Heart right ventricle (tissue), 16 donors: ENCODE data around the gene LAMA4. TPM values are rescaled to one million over a fixed set of nuclear protein-coding genes. Genes with fewer than 3 reads are reported as not detected.

ENCODE experiments used
- ATAC-seq, 8 donors: fragments of 200-7000 bp; cut with Tn5 transposase; one replicate each; pipeline ENCODE4 v1.9.1; 2020; ENCODE audit warnings: mild to moderate bottlenecking in 8 of 8, moderate library complexity in 8 of 8, moderate number of reproducible peaks in 1 of 8
- DNase-seq, 2 donors: peaks; one replicate each; pipeline ENCODE4 v3.0.0-alpha.2; 2020
- H3K27ac ChIP-seq, 10 donors: fragments of 200-600 bp; sonication (generic) in 2 of 10; one replicate each; pipeline versions ENCODE4 v1.5.0 to v1.8.0; 2020 to 2022; ENCODE audit warnings: mild to moderate bottlenecking in 3 of 10
- H3K27me3 ChIP-seq, 7 donors: fragments of 200-600 bp; one replicate each; pipeline ENCODE4 v1.8.0; 2021 to 2022; ENCODE audit warnings: mild to moderate bottlenecking in 2 of 7
- H3K36me3 ChIP-seq, 9 donors: fragments of 200-600 bp; sonication (generic) in 1 of 9; one replicate each; pipeline versions ENCODE4 v1.5.0 to v1.8.0; 2020 to 2022; ENCODE audit warnings: mild to moderate bottlenecking in 2 of 9
- H3K4me1 ChIP-seq, 9 donors: fragments of 200-600 bp; sonication (generic) in 1 of 9; one replicate each; pipeline versions ENCODE4 v1.5.0 to v1.8.0; 2020 to 2022; ENCODE audit warnings: mild to moderate bottlenecking in 4 of 9
- H3K4me3 ChIP-seq, 10 donors: fragments of 200-600 bp; sonication (generic) in 2 of 10; one replicate each; pipeline versions ENCODE4 v1.5.0 to v1.8.0; 2020 to 2022; ENCODE audit warnings: mild to moderate bottlenecking in 7 of 10, moderate library complexity in 2 of 10
- H3K9me3 ChIP-seq, 11 donors: fragments of 200-600 bp in 10 of 11; sonication (generic) in 2 of 11; one replicate each; pipeline versions ENCODE4 v1.5.0 to v1.8.0; 2013 to 2022; ENCODE audit warnings: mild to moderate bottlenecking in 2 of 11, control low read depth in 1 of 11, moderate library complexity in 1 of 11
- CTCF ChIP-seq, 9 donors: fragments of 200-600 bp; sonication (generic) in 2 of 9; IDR thresholded peaks; one replicate each; pipeline versions ENCODE4 v1.5.0 to v1.8.0; 2021 to 2022; ENCODE audit warnings: antibody characterized with exemption in 9 of 9, mild to moderate bottlenecking in 5 of 9, moderate library complexity in 1 of 9
- WGBS, 2 donors: extraction: QIAGEN DNeasy Blood & Tissue Kit; methylation state at CpG; one replicate each; pipeline ENCODE4 v1.1.7; 2013; ENCODE audit warnings: inconsistent platforms in 1 of 2; 5-methylcytosine and 5-hydroxymethylcytosine counted together
- intact Hi-C, 10 donors: fragments of 100-400 bp; cut with DNase I; formaldehyde crosslinking; loops; one replicate each; pipeline versions ENCODE4 v1.11.1 to v1.14.2; 2022
- polyA plus RNA-seq, 2 donors: library from polyadenylated mRNA; stranded (reverse); fragments of 200-250 nt; gene quantifications; one replicate each; pipeline ENCODE4 v1.2.3, GENCODE V29; 2013
- total RNA-seq, 10 donors: library from RNA; stranded (reverse); fragmentation: NEBNext Ultra II Directional in 3 of 10; extraction: Animal tissue kit (Norgen Biotek cat#: 25700) in 3 of 10; gene quantifications; one replicate each; pipeline versions ENCODE4 v1.2.1 to v1.2.4, GENCODE V29; 2021 to 2023
- donor health status: Arrhythmogenic right ventricular cardiomyopathy.
- donor health status: ischemic (EF 13 %, LVEDD 7.1; RV severe dilation, severe dysfunction).
- donor health status: healthy with polysubstance abuse.
- donor health status: DM: no; HTN: yes; CAD: no.
- donor health status: DM: no; HTN: no; CAD: no.
- donor health status: ischemic (EF 25% LVEDD 6.9; RV normal size, moderate dysfunction).
- donor health status: ischemic (EF 25% LVEDD 5.7; RV mildly dilated, moderate dysfunction).
- donor health status: healthy.
- donor health status: DM: yes; HTN: yes; CAD: no.
- donor health status: Ischemic cardiomyopathy.
- donor health status: ischemic (EF 35%, LVEDD 5.7; RV mildly dilated, moderate dysfunction).
- donor health status: nonischemic (EF 11% LVEDD 7.7; RV severe dilation, severe dysfunction).
- donor health status: DM: yes; HTN: yes; CAD: no.
- donor health status: PGD.
- donor health status: ischemic (EF 29% LVEDD 5.4; RV normal size, mild dysfunction).
- donor health status: nonischemic (EF 23%, LVEDD 6.1; RV moderate dilation, normal function).

The LAMA4 gene
- total and polyA plus RNA-seq, 12 donors = 23.7 to 103 (median 82.5) TPM

- H3K4me1 ChIP-seq = peaks cover 0 to 11% (median 0%) of the 10 kb centered on the region in 9 donors
- ATAC-seq (peak in 3 of 8 donors; percentile 12 to 50 (median 26)), DNase-seq (no peak)
- H3K36me3 ChIP-seq = peaks cover 0 to 98% (median 67%) of the 10 kb centered on the region in 9 donors
- WGBS, 2 donors = 83 to 88% methylated on average over 10 of the region's 10 CpGs
- intact Hi-C loops = loop anchor here in 1 of 10 donors (5.0 kb wide), 1 partner anchor 63 kb away; no protein-coding TSS in a partner anchor
- no peak for TF ChIP-seq CTCF (IDR thresholded peaks at IDR 0.05)
- H3K4me3 ChIP-seq = no peak overlapping the region
- H3K27me3 ChIP-seq = no peaks in the 10 kb centered on the region
- H3K9me3 ChIP-seq = no peaks in the 10 kb centered on the region
- no peak overlapping the region for H3K27ac ChIP-seq
Observed at GRCh38 chr6:112145080-112145573, 109.2 kb downstream of the LAMA4 start.

- H3K36me3 ChIP-seq = peaks cover 0 to 100% (median 75%) of the 10 kb centered on the region in 9 donors
- peaks cover 0 to 8% (median 2%) of the 10 kb centered on the region in 9 donors for H3K4me1 ChIP-seq
- TF ChIP-seq CTCF (IDR thresholded peaks at IDR 0.05) = no peak
- no peaks in the 10 kb centered on the region for H3K27me3 ChIP-seq
- no peak overlapping the region for H3K4me3 ChIP-seq
- H3K27ac ChIP-seq = no peak overlapping the region
- intact Hi-C loops = loop anchor here in 1 of 10 donors (5.0 kb wide), 1 partner anchor 72 kb away; no protein-coding TSS in a partner anchor
- DNase-seq (no peak), ATAC-seq (no peak)
- no peaks in the 10 kb centered on the region for H3K9me3 ChIP-seq
- 89% methylated on average over 12 of the region's 12 CpGs for WGBS, 2 donors
Observed at GRCh38 chr6:112144145-112144926, 110.0 kb downstream of the LAMA4 start.

GRCh38 chr6:112141707-112142106 is 112.7 kb downstream of the LAMA4 start:
- ATAC-seq = no peak
- DNase-seq = no peak
- Histone ChIP-seq H3K27ac (no peak overlapping the region), H3K9me3 (no peaks in the 10 kb centered on the region), H3K4me3 (no peak overlapping the region), H3K36me3 (peaks cover 0 to 100% (median 85%) of the 10 kb centered on the region in 9 donors), H3K27me3 (no peaks in the 10 kb centered on the region), H3K4me1 (peaks cover 0 to 7% (median 4%) of the 10 kb centered on the region in 9 donors)
- no peak for TF ChIP-seq CTCF (IDR thresholded peaks at IDR 0.05)
- 86 to 92% methylated on average over 2 of the region's 2 CpGs for WGBS, 2 donors
- intact Hi-C loops = loop anchor here in 1 of 10 donors (5.0 kb wide), 1 partner anchor 69 kb away; no protein-coding TSS in a partner anchor

- Histone ChIP-seq H3K4me1 (peaks cover 0 to 7% (median 4%) of the 10 kb centered on the region in 9 donors), H3K27ac (peak overlapping the region in 2 of 10 donors; percentile 1 to 36), H3K4me3 (no peak overlapping the region), H3K36me3 (peaks cover 0 to 100% (median 90%) of the 10 kb centered on the region in 9 donors), H3K27me3 (no peaks in the 10 kb centered on the region), H3K9me3 (no peaks in the 10 kb centered on the region)
- no peak for DNase-seq
- peak in 4 of 8 donors; percentile 48 to 62 (median 58) for ATAC-seq
- no peak for TF ChIP-seq CTCF (IDR thresholded peaks at IDR 0.05)
- intact Hi-C loops = loop anchor here in 1 of 10 donors (10.0 kb wide), 1 partner anchor 64 kb away; no protein-coding TSS in a partner anchor
- WGBS, 2 donors = 41 to 58% methylated on average over 8 of the region's 8 CpGs
Observed at GRCh38 chr6:112139052-112139451, 115.3 kb downstream of the LAMA4 start.
